Peyer's patch (tissue), 4 donors: ENCODE measurements around the gene APOL4.

Experiments
- CTCF ChIP-seq, 6 experiments: fragments of 450-650 bp in 4 of 6; fragments of 200-600 bp in 2 of 6; sonication (generic) in 1 of 6; IDR thresholded peaks; one replicate each; pipeline ENCODE4 v1.5.1; 2017 to 2019; ENCODE audit warnings: antibody characterized with exemption in 6 of 6, mild to moderate bottlenecking in 3 of 6, moderate library complexity in 1 of 6
- POLR2A ChIP-seq, 2 donors: fragments of 450-650 bp; IDR thresholded peaks; one replicate each; pipeline ENCODE4 v1.5.1; 2017; ENCODE audit warnings: antibody characterized with exemption in 2 of 2, mild to moderate bottlenecking in 2 of 2, moderate library complexity in 2 of 2

GRCh38 chr22:36227806-36228205 is 26.2 kb upstream of the APOL4 start:
- TF ChIP-seq CTCF (IDR thresholded peaks at IDR 0.05) = no peak
- TF ChIP-seq POLR2A (IDR thresholded peaks at IDR 0.05) = no peak
